Measurements from ENCODE around the gene TMBIM4. TPM values are rescaled to one million over a fixed set of nuclear protein-coding genes. Genes with fewer than 3 reads are reported as not detected.

Gene TMBIM4
- total and polyA plus RNA-seq, 2 of the 4 experiments (the other 2 are of a cell fraction), result 38.7 to 59.3 TPM

- no peak for TF ChIP-seq ELK1 (IDR thresholded peaks at IDR 0.05; ENCODE audit: borderline replicate concordance, low read depth, low read length)
- TF ChIP-seq CEBPB (IDR thresholded peaks at IDR 0.05; ENCODE audit: low read depth, low read length), result peak; percentile 96
- TF ChIP-seq RFX5 (IDR thresholded peaks at IDR 0.05; ENCODE audit: low read depth, low read length), result no peak
- TF ChIP-seq MAZ (IDR thresholded peaks at IDR 0.05; ENCODE audit: borderline replicate concordance, low read depth, low read length), result peak; percentile 81; the same call in 1 of the 2 replicates
Observed at GRCh38 chr12:66169221-66170170, at the start of gene TMBIM4 (continued).

Data from IMR-90 (cell line).